ENCODE data around the gene HACD2.
"Not testable (repeated sequence)": the region's sequence is repeated elsewhere in the genome, so short reads cannot be mapped to it uniquely, and the experiment has no call there.

Gene HACD2

GRCh38 chr3:123611674-123612073, 26.8 kb upstream of the HACD2 start:
- DNase-seq (ENCODE audit: low read depth in 2 of 2) = not testable (repeated sequence)

- no peak for DNase-seq (ENCODE audit: low read depth in 2 of 2)
Observed at GRCh38 chr3:123611082-123611481, 26.2 kb upstream of the HACD2 start.

GRCh38 chr3:123610331-123610730, 25.5 kb upstream of the HACD2 start:
- no peak for DNase-seq (ENCODE audit: low read depth in 2 of 2)

- DNase-seq (ENCODE audit: low read depth in 2 of 2) = no peak
Observed at GRCh38 chr3:123609063-123609462, 24.2 kb upstream of the HACD2 start.

- DNase-seq (ENCODE audit: low read depth in 2 of 2) = no peak
Observed at GRCh38 chr3:123608263-123608937, 23.5 kb upstream of the HACD2 start.

- no peak for DNase-seq (ENCODE audit: low read depth in 2 of 2)
Observed at GRCh38 chr3:123606527-123606926, 21.7 kb upstream of the HACD2 start.

GRCh38 chr3:123605789-123606234, 21.0 kb upstream of the HACD2 start:
- no peak for DNase-seq (ENCODE audit: low read depth in 2 of 2)

- not testable (repeated sequence) for DNase-seq (ENCODE audit: low read depth in 2 of 2)
Observed at GRCh38 chr3:123603153-123603552, 18.3 kb upstream of the HACD2 start.

GRCh38 chr3:123602325-123602724, 17.5 kb upstream of the HACD2 start:
- no peak for DNase-seq (ENCODE audit: low read depth in 2 of 2)

- not testable (repeated sequence) for DNase-seq (ENCODE audit: low read depth in 2 of 2)
Observed at GRCh38 chr3:123600863-123601262, 16.0 kb upstream of the HACD2 start.

GRCh38 chr3:123597561-123597960, 12.7 kb upstream of the HACD2 start:
- DNase-seq (ENCODE audit: low read depth in 2 of 2) = no peak

GRCh38 chr3:123595396-123596180, 10.7 kb upstream of the HACD2 start:
- no peak for DNase-seq (ENCODE audit: low read depth in 2 of 2)

GRCh38 chr3:123593381-123593780, 8.5 kb upstream of the HACD2 start:
- DNase-seq (ENCODE audit: low read depth in 2 of 2) = no peak

- no peak for DNase-seq (ENCODE audit: low read depth in 2 of 2)
Observed at GRCh38 chr3:123590685-123591450, 6.0 kb upstream of the HACD2 start.

- no peak for DNase-seq (ENCODE audit: low read depth in 2 of 2)
Observed at GRCh38 chr3:123587401-123587800, 2.5 kb upstream of the HACD2 start.

GRCh38 chr3:123586968-123587367, 2.1 kb upstream of the HACD2 start:
- no peak for DNase-seq (ENCODE audit: low read depth in 2 of 2)

- DNase-seq (ENCODE audit: low read depth in 2 of 2) = peak; percentile 25
Observed at GRCh38 chr3:123586131-123586530, 1.3 kb upstream of the HACD2 start.

- no peak for DNase-seq (ENCODE audit: low read depth in 2 of 2)
Observed at GRCh38 chr3:123584284-123584987, 417 bp downstream of the HACD2 start.

GRCh38 chr3:123583561-123583960, 1.3 kb downstream of the HACD2 start:
- DNase-seq (ENCODE audit: low read depth in 2 of 2) = no peak

- DNase-seq (ENCODE audit: low read depth in 2 of 2) = no peak
Observed at GRCh38 chr3:123582315-123582714, 2.5 kb downstream of the HACD2 start.

GRCh38 chr3:123576122-123576521, 8.7 kb downstream of the HACD2 start:
- no peak for DNase-seq (ENCODE audit: low read depth in 2 of 2)

GRCh38 chr3:123571973-123572365, 12.9 kb downstream of the HACD2 start:
- no peak for DNase-seq (ENCODE audit: low read depth in 2 of 2)
